Peyer's patch (tissue), 4 donors: Measurements from ENCODE around the gene OMP. TPM values are rescaled to one million over a fixed set of nuclear protein-coding genes. Genes with fewer than 3 reads are reported as not detected.
"Not testable (repeated sequence)": the region's sequence is repeated elsewhere in the genome, so short reads cannot be mapped to it uniquely, and the experiment has no call there.

ENCODE experiments used
- DNase-seq, 3 donors: peaks; one replicate each; pipeline ENCODE4 v3.0.0-alpha.2; 2017 to 2019
- H3K27ac ChIP-seq, 4 donors: fragments of 200-600 bp; sonication (generic); one replicate each; pipeline ENCODE4 v1.5.1; 2016 to 2019
- H3K27me3 ChIP-seq, 2 donors: fragments of 200-600 bp; sonication (generic); one replicate each; pipeline ENCODE4 v1.5.1; 2019
- H3K36me3 ChIP-seq, 3 donors: fragments of 200-600 bp; sonication (generic); one replicate each; pipeline ENCODE4 v1.5.1; 2016 to 2019
- H3K4me1 ChIP-seq, 4 donors: fragments of 200-600 bp; sonication (generic); one replicate each; pipeline ENCODE4 v1.5.1; 2016 to 2019
- H3K4me3 ChIP-seq, 4 donors: fragments of 200-600 bp; sonication (generic); 1 replicate in 3 of 4; 2 replicates in 1 of 4; pipeline ENCODE4 v1.5.1; 2016 to 2019; ENCODE audit warnings: mild to moderate bottlenecking in 1 of 4
- H3K9me3 ChIP-seq, 4 donors: fragments of 200-600 bp; sonication (generic); one replicate each; pipeline ENCODE4 v1.5.1; 2016 to 2019; ENCODE audit warnings: mild to moderate bottlenecking in 1 of 4
- CTCF ChIP-seq, 6 experiments: fragments of 450-650 bp in 4 of 6; fragments of 200-600 bp in 2 of 6; sonication (generic) in 1 of 6; IDR thresholded peaks; one replicate each; pipeline ENCODE4 v1.5.1; 2017 to 2019; ENCODE audit warnings: antibody characterized with exemption in 6 of 6, mild to moderate bottlenecking in 3 of 6, moderate library complexity in 1 of 6
- POLR2A ChIP-seq, 2 donors: fragments of 450-650 bp; IDR thresholded peaks; one replicate each; pipeline ENCODE4 v1.5.1; 2017; ENCODE audit warnings: antibody characterized with exemption in 2 of 2, mild to moderate bottlenecking in 2 of 2, moderate library complexity in 2 of 2
- total RNA-seq, 4 donors: library from RNA; depleted of rRNA; stranded (reverse); fragments of >200 nt; gene quantifications; one replicate each; pipeline ENCODE4 v1.1.0, GENCODE V29; 2016

OMP gene
- total RNA-seq, 4 donors from 2014 or later = 11.2 to 44.3 (median 21.3) TPM

GRCh38 chr11:77056814-77057402, 45.7 kb upstream of the OMP start:
- TF ChIP-seq CTCF (IDR thresholded peaks at IDR 0.05) (no peak), POLR2A (IDR thresholded peaks at IDR 0.05) (no peak)
- Histone ChIP-seq H3K9me3 (peaks cover 0 to 17% (median 0%) of the 10 kb centered on the region in 4 donors), H3K4me1 (no peaks in the 10 kb centered on the region), H3K4me3 (no peak overlapping the region), H3K27me3 (no peaks in the 10 kb centered on the region), H3K27ac (no peak overlapping the region), H3K36me3 (no peaks in the 10 kb centered on the region)
- no peak for DNase-seq

DNA sequence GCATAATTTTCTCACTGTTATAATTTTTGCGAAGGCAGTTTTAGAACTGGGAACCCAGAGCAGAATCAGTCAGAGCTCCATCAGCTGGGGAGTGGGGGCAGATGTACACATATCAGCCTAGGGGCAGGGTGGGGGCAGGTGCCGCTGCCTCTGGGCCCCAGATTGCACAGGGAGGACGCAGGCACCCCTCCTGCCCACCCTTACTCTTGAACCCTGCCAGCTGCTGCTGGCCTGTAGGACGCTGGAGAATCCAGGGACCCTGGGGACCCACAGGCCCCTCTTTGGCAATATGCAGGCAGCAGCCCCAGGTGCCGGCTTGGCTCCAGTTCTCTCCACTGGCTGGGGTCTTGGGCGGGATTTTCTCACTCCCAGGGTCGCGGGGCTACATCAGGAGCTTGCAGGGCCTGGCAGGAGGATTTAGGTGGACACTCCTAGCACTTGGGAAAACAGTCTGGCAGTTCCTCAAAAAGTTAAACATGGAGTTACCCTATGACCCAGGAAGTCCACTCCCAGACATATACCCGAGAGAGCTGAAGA, 44.6 kb upstream of the OMP start:
- Histone ChIP-seq H3K27me3 (no peaks in the 10 kb centered on the region), H3K36me3 (no peaks in the 10 kb centered on the region), H3K4me3 (no peak overlapping the region), H3K9me3 (peaks cover 0 to 17% (median 0%) of the 10 kb centered on the region in 4 donors), H3K27ac (no peak overlapping the region), H3K4me1 (no peaks in the 10 kb centered on the region)
- no peak for TF ChIP-seq POLR2A (IDR thresholded peaks at IDR 0.05)
- no peak for TF ChIP-seq CTCF (IDR thresholded peaks at IDR 0.05)
- no peak for DNase-seq

GRCh38 chr11:77058900-77059299, 43.7 kb upstream of the OMP start:
- Histone ChIP-seq H3K27me3 (no peaks in the 10 kb centered on the region), H3K9me3 (peaks cover 0 to 17% (median 0%) of the 10 kb centered on the region in 4 donors), H3K27ac (no peak overlapping the region), H3K4me1 (no peaks in the 10 kb centered on the region), H3K4me3 (no peak overlapping the region), H3K36me3 (no peaks in the 10 kb centered on the region)
- TF ChIP-seq CTCF (IDR thresholded peaks at IDR 0.05) (no peak), POLR2A (IDR thresholded peaks at IDR 0.05) (no peak)
- no peak for DNase-seq

GRCh38 chr11:77059806-77060205, 42.8 kb upstream of the OMP start:
- Histone ChIP-seq H3K27me3 (no peaks in the 10 kb centered on the region), H3K27ac (no peak overlapping the region), H3K4me1 (no peaks in the 10 kb centered on the region), H3K9me3 (peaks cover 0 to 17% (median 0%) of the 10 kb centered on the region in 4 donors), H3K4me3 (no peak overlapping the region), H3K36me3 (no peaks in the 10 kb centered on the region)
- TF ChIP-seq POLR2A (IDR thresholded peaks at IDR 0.05) = no peak
- TF ChIP-seq CTCF (IDR thresholded peaks at IDR 0.05) = no peak
- DNase-seq = no peak

- DNase-seq = no peak
- Histone ChIP-seq H3K27me3 (no peaks in the 10 kb centered on the region), H3K4me1 (peaks cover 0 to under 1% (median 0%) of the 10 kb centered on the region in 4 donors), H3K4me3 (no peak overlapping the region), H3K36me3 (no peaks in the 10 kb centered on the region), H3K9me3 (peaks cover 0 to 17% (median 0%) of the 10 kb centered on the region in 4 donors), H3K27ac (no peak overlapping the region)
- TF ChIP-seq CTCF (IDR thresholded peaks at IDR 0.05) (no peak), POLR2A (IDR thresholded peaks at IDR 0.05) (no peak)
These were observed 42.4 kb upstream of the OMP start for GRCh38 chr11:77060234-77060633.

DNA sequence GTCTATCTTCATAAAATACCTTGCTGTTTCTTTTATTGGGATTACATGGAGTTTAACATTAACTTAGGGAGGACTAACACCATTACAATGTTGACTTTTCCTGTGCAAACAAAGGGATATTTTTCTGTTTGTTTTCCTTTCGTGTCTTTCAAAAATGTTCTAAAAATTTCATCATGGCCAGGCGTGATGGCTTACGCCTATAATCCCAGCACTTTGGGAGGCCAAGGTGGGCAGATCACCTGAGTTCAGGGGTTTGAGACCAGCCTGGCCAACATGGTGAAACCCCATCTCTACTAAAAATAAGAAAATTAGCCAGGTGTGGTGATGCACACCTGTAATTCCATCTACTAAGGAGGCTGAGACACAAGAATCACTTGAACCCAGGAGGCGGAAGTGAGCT, 41.4 kb upstream of the OMP start:
- H3K27me3 ChIP-seq, DNase-seq, H3K27ac ChIP-seq, H3K4me3 ChIP-seq, H3K36me3 ChIP-seq: not testable (repeated sequence)
- Histone ChIP-seq H3K9me3 (peaks cover 0 to 12% (median 0%) of the 10 kb centered on the region in 4 donors), H3K4me1 (peaks cover 0 to 10% (median 2%) of the 10 kb centered on the region in 4 donors)
